ENCODE measurements around the gene TM9SF1. TPM values are rescaled to one million over a fixed set of nuclear protein-coding genes. Genes with fewer than 3 reads are reported as not detected.
A peak's percentile ranks its signal among the peaks of the same experiment; 100 is the strongest.

The TM9SF1 gene
- total and polyA plus RNA-seq, 2 donors (not counting 1 experiment from before 2014, with no cell fraction given) = 7.6 to 24.5 TPM

- H3K36me3 ChIP-seq (replicated peaks in 1 of 2; ENCODE audit: control extremely low read depth in 1 of 2, control insufficient read depth in 1 of 2, extremely low read depth in 1 of 2, insufficient read depth in 2 of 2, low read length in 1 of 2) = peaks cover 2 to 29% of the 10 kb centered on the region in 2 experiments
- H3K4me1 ChIP-seq (ENCODE audit: control insufficient read depth in 2 of 2, insufficient read depth in 2 of 2, low read length in 2 of 2) = peaks cover 49 to 54% of the 10 kb centered on the region in 2 donors
- peak overlapping the region; percentile 90 for H3K9ac ChIP-seq (ENCODE audit: low read length)
These were observed 48.1 kb upstream of the TM9SF1 start for GRCh38 chr14:24243336-24243836.

More at GRCh38 chr14:24243336-24243836, 48.1 kb upstream of the TM9SF1 start:
- peak overlapping the region; percentile 98 for H3K4me3 Mint-ChIP-seq
- ATAC-seq (ENCODE audit: low read depth) = no peak
- CTCF ChIA-PET = interaction anchor here (0.9 to 8.8 kb wide), 28 partner anchors 8 to 199 kb away, joined by 3 to 254 read pairs (median 12); partner anchors contain the start of genes ADCY4, CBLN3, CHMP4A and CIDEB
- WGBS (ENCODE audit: insufficient coverage) = 40% methylated on average over 3 of the region's 10 CpGs
- Histone ChIP-seq H2AFZ (ENCODE audit: insufficient read depth, low read depth, low read length, poor library complexity, severe bottlenecking) (peak overlapping the region; percentile 82), H3K9me3 (ENCODE audit: control extremely low read depth in 1 of 3, control insufficient read depth in 2 of 3, insufficient read depth in 1 of 3, low read length in 2 of 3) (no peaks in the 10 kb centered on the region), H3K79me2 (ENCODE audit: control insufficient read depth, insufficient read depth, low read length) (peaks cover 34% of the 10 kb centered on the region), H3K4me2 (replicated peaks; ENCODE audit: low read depth, low read length, poor library complexity, severe bottlenecking) (peak overlapping the region; percentile 94), H3K27me3 (replicated peaks in 1 of 4; ENCODE audit: control extremely low read depth in 1 of 4, control insufficient read depth in 3 of 4, insufficient read depth in 4 of 4, low read length in 3 of 4) (no peaks in the 10 kb centered on the region), H3K27ac (ENCODE audit: low read length in 2 of 2) (peak overlapping the region; percentile 98 to 100), H3K4me3 (ENCODE audit: control extremely low read depth in 1 of 5, extremely low read depth in 1 of 5, insufficient read depth in 1 of 5, low read depth in 2 of 5, low read length in 4 of 5) (peak overlapping the region; percentile 3 to 91 (median 88)), H4K20me1 (ENCODE audit: control insufficient read depth, insufficient read depth, low read length, poor library complexity, severe bottlenecking) (peaks cover 38% of the 10 kb centered on the region)
- intact Hi-C loops (cut with micrococcal nuclease) = loop anchor here (1.0 to 10.0 kb wide), 4 partner anchors 35 to 229 kb away; no protein-coding TSS in a partner anchor
- H3K9me3 Mint-ChIP-seq (ENCODE audit: insufficient read depth) = no peaks in the 10 kb centered on the region
- no peaks in the 10 kb centered on the region for H3K27me3 Mint-ChIP-seq
- POLR2A ChIA-PET = interaction anchor here (0.7 to 3.7 kb wide), 20 partner anchors 11 to 190 kb away, joined by 3 to 51 read pairs (median 8); partner anchors contain the start of genes CBLN3, CHMP4A, DHRS1 and GMPR2
- TF ChIP-seq EZH2 (IDR thresholded peaks at IDR 0.05; ENCODE audit: borderline replicate concordance, insufficient read depth, low read depth, low read length, poor library complexity, severe bottlenecking) (no peak), CTCF (IDR thresholded peaks at IDR 0.05) (no peak)
- DNase-seq = no peak
- H3K4me1 Mint-ChIP-seq = peaks cover 57% of the 10 kb centered on the region
- peak overlapping the region; percentile 100 for H3K27ac Mint-ChIP-seq
